Keratinocyte (primary cell): ENCODE measurements around the gene HMCN1. TPM values are rescaled to one million over a fixed set of nuclear protein-coding genes. Genes with fewer than 3 reads are reported as not detected.

Experiments
- DNase-seq: peaks from one replicate; pipeline ENCODE4 v3.0.0-alpha.2; 2011; ENCODE audit warnings: low read depth, missing footprints, low spot score
- FAIRE-seq: peaks from 2 replicates; lab custom pipeline; 2011; peaks lifted over from hg19 to GRCh38; lab: Jason Lieb, UNC
- H2AFZ ChIP-seq: 2 replicates; pipeline ENCODE4 v1.6.0; 2012; ENCODE audit warnings: low read length, control low read depth, inconsistent platforms; ENCODE audit not compliant: control insufficient read depth
- H3K27ac ChIP-seq: 2 replicates; pipeline ENCODE4 v1.5.1; 2011; ENCODE audit warnings: low read length; ENCODE audit not compliant: control insufficient read depth, insufficient read depth
- H3K27me3 ChIP-seq: 3 replicates; pipeline ENCODE4 v1.6.0; 2011; ENCODE audit warnings: low read length; ENCODE audit not compliant: control insufficient read depth, insufficient read depth; ENCODE audit errors: extremely low read depth
- H3K36me3 ChIP-seq, 2 experiments: 2 replicates in 1 of 2; 3 replicates in 1 of 2; pipeline ENCODE4 v1.5.1; 2011; ENCODE audit warnings: low read length in 2 of 2, mild to moderate bottlenecking in 1 of 2; ENCODE audit not compliant: control insufficient read depth in 2 of 2, insufficient read depth in 2 of 2; ENCODE audit errors: extremely low read depth in 1 of 2
- H3K4me1 ChIP-seq: 3 replicates; pipeline ENCODE4 v1.5.1; 2011; ENCODE audit warnings: low read length; ENCODE audit not compliant: control insufficient read depth, insufficient read depth; ENCODE audit errors: extremely low read depth
- H3K4me2 ChIP-seq: 3 replicates; pipeline ENCODE4 v1.6.0; 2011; ENCODE audit warnings: low read depth, low read length; ENCODE audit not compliant: control insufficient read depth, insufficient read depth; ENCODE audit errors: extremely low read depth
- H3K4me3 ChIP-seq, 3 experiments: fragments of 200-600 bp in 1 of 3; sonication (generic) in 1 of 3; 2 replicates in 2 of 3; 3 replicates in 1 of 3; pipeline ENCODE4 v1.5.1; 2011 to 2016; ENCODE audit warnings: low read length in 3 of 3, mild to moderate bottlenecking in 3 of 3, control low read depth in 2 of 3, inconsistent platforms in 1 of 3, low read depth in 1 of 3, mixed read lengths in 1 of 3, mixed run types in 1 of 3, moderate library complexity in 1 of 3; ENCODE audit not compliant: control insufficient read depth in 2 of 3, insufficient read depth in 2 of 3; ENCODE audit errors: extremely low read depth in 1 of 3
- H3K79me2 ChIP-seq: 2 replicates; pipeline ENCODE4 v1.6.0; 2012; ENCODE audit warnings: low read length; ENCODE audit not compliant: control insufficient read depth, insufficient read depth
- H3K9ac ChIP-seq: 3 replicates; pipeline ENCODE4 v1.6.0; 2011; ENCODE audit warnings: low read length; ENCODE audit not compliant: control insufficient read depth, insufficient read depth; ENCODE audit errors: extremely low read depth
- H3K9me1 ChIP-seq: 3 replicates; pipeline ENCODE4 v1.6.0; 2011; ENCODE audit warnings: low read length; ENCODE audit not compliant: control insufficient read depth, insufficient read depth; ENCODE audit errors: extremely low read depth
- H3K9me3 ChIP-seq: 2 replicates; pipeline ENCODE4 v1.5.1; 2012; ENCODE audit warnings: low read depth, low read length; ENCODE audit not compliant: control insufficient read depth
- H4K20me1 ChIP-seq: 3 replicates; pipeline ENCODE4 v1.6.0; 2011; ENCODE audit warnings: low read length; ENCODE audit not compliant: control insufficient read depth, insufficient read depth; ENCODE audit errors: extremely low read depth
- EZH2 ChIP-seq: IDR thresholded peaks from one replicate; pipeline ENCODE4 v1.6.1; 2012; ENCODE audit warnings: inconsistent platforms, mild to moderate bottlenecking, low read length, moderate library complexity
- dilution Hi-C: fragments of 300-500 bp; cut with MboI; formaldehyde crosslinking; loops from one replicate; pipeline ENCODE4 v1.7.0; 2020; ENCODE audit warnings: low sequenced_read_pairs; ENCODE audit not compliant: extremely low pct_ligation_motif_present
- polyA plus RNA-seq, 5 experiments: library from polyadenylated mRNA; depleted of rRNA in 3 of 5; stranded (reverse) in 3 of 5; stranded (forward) in 1 of 5; unstranded in 1 of 5; fragments of >200 nt; gene quantifications; 1 replicate in 1 of 5; 2 replicates in 3 of 5; 3 replicates in 1 of 5; pipeline versions ENCODE4 v1.2.1 to v1.2.3, GENCODE V29; 2011 to 2012; ENCODE audit warnings: missing spikeins in 2 of 5, low read depth in 1 of 5, low replicate concordance in 1 of 5
- TF ChIP-seq, protein P1 (sequence below), 3 experiments: IDR thresholded peaks in 1 of 3; conservative IDR thresholded peaks in 1 of 3; optimal IDR thresholded peaks in 1 of 3; 2 replicates in 2 of 3; 3 replicates in 1 of 3; pipeline versions ENCODE3 to v1.5.1; 2011; ENCODE audit warnings: low read length in 3 of 3, mild to moderate bottlenecking in 3 of 3, moderate library complexity in 2 of 3, control low read depth in 1 of 3, inconsistent platforms in 1 of 3; ENCODE audit not compliant: insufficient read depth in 2 of 3; ENCODE audit errors: extremely low read depth in 1 of 3

Gene HMCN1
- polyA plus RNA-seq, 1 donor (not counting 4 experiments of a cell fraction or from before 2014, with no cell fraction given) = 1.8 TPM

DNA sequence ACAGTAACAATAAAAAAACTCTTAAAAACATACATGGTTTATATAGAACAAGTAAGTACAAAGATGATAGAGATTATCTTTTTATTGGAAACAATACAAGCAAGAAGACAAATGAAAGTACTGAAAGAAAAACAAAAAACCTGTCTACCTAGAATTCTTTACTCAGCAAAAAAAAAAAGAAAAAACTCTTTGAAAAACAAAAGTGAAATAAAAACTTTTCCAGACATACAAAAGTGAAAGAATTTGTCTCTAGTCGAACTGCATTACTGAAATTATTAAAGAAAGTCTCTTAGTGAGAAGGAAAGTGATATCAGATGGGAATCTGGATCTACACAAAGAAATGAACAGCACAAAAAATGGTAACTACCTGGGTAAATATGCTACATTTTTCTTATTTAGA, 2.7 kb upstream of the HMCN1 start:
- no peak overlapping the region for H3K9ac ChIP-seq
- no peak overlapping the region for H3K4me2 ChIP-seq
- DNase-seq (no peak), FAIRE-seq (no peak)
- no peaks in the 10 kb centered on the region for H3K36me3 ChIP-seq
- H3K27ac ChIP-seq = no peak overlapping the region
- H3K4me3 ChIP-seq = no peak overlapping the region
- no peaks in the 10 kb centered on the region for H3K79me2 ChIP-seq
- H4K20me1 ChIP-seq = no peaks in the 10 kb centered on the region
- H3K4me1 ChIP-seq = peaks cover 18% of the 10 kb centered on the region
- dilution Hi-C loops = no loop called here
- no peaks in the 10 kb centered on the region for H3K9me1 ChIP-seq
- H3K27me3 ChIP-seq = no peaks in the 10 kb centered on the region
- no peak for TF ChIP-seq EZH2
- TF ChIP-seq, protein P1, sequence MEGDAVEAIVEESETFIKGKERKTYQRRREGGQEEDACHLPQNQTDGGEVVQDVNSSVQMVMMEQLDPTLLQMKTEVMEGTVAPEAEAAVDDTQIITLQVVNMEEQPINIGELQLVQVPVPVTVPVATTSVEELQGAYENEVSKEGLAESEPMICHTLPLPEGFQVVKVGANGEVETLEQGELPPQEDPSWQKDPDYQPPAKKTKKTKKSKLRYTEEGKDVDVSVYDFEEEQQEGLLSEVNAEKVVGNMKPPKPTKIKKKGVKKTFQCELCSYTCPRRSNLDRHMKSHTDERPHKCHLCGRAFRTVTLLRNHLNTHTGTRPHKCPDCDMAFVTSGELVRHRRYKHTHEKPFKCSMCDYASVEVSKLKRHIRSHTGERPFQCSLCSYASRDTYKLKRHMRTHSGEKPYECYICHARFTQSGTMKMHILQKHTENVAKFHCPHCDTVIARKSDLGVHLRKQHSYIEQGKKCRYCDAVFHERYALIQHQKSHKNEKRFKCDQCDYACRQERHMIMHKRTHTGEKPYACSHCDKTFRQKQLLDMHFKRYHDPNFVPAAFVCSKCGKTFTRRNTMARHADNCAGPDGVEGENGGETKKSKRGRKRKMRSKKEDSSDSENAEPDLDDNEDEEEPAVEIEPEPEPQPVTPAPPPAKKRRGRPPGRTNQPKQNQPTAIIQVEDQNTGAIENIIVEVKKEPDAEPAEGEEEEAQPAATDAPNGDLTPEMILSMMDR (optimal IDR thresholded peaks at IDR 0.05 in 1 of 3, IDR thresholded peaks at IDR 0.05 in 1 of 3, conservative IDR thresholded peaks at IDR 0.05 in 1 of 3; ENCODE audit: extremely low read depth in 1 of 3, insufficient read depth in 2 of 3, low read length in 3 of 3) = no peak
- no peak overlapping the region for H2AFZ ChIP-seq
- H3K9me3 ChIP-seq = no peaks in the 10 kb centered on the region

GRCh38 chr1:185732951-185733350, 1.2 kb upstream of the HMCN1 start:
- DNase-seq (no peak), FAIRE-seq (no peak)
- Histone ChIP-seq H3K36me3 (no peaks in the 10 kb centered on the region), H3K4me2 (no peak overlapping the region), H3K79me2 (no peaks in the 10 kb centered on the region), H3K27me3 (no peaks in the 10 kb centered on the region), H3K9me3 (no peaks in the 10 kb centered on the region), H4K20me1 (no peaks in the 10 kb centered on the region), H3K4me3 (no peak overlapping the region), H3K9me1 (no peaks in the 10 kb centered on the region), H3K9ac (no peak overlapping the region), H3K27ac (no peak overlapping the region), H2AFZ (no peak overlapping the region), H3K4me1 (peaks cover 18% of the 10 kb centered on the region)
- dilution Hi-C loops = no loop called here
- TF ChIP-seq, protein P1 (optimal IDR thresholded peaks at IDR 0.05 in 1 of 3, IDR thresholded peaks at IDR 0.05 in 1 of 3, conservative IDR thresholded peaks at IDR 0.05 in 1 of 3; ENCODE audit: extremely low read depth in 1 of 3, insufficient read depth in 2 of 3, low read length in 3 of 3) = no peak
- TF ChIP-seq EZH2 = no peak
